Measurements from ENCODE around the gene RMND1.

RMND1 gene

DNA sequence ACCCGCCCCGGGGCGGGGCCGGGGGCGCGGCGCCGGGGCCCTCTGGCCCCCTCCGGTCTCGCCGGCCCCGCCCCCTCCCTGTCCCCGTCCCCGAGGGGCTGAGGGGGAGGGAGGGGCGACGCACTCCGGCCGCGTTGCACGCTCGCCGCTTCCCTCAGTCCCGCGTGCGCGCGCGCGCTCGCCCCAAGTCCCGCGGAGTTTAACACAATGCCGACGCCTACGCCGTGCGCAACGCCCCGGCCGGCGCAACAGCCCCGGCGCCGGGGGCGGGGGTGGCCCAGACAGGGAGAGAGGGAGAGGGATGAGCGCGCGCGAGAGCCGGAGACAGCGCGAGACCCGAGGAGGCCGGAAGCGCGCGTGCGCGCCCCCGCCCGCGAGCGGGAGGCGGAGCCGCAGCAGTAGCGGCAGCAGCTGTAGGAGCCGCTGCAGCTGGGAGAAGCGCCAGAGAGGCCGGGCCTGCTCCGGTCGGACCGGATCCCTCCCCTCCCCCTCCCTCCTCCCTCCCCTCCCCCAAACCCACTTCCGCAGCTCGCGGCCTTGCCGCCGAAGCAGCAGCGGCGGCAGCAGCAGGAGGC, 61.6 kb downstream of the RMND1 start:
- Histone ChIP-seq H2AFZ (ENCODE audit: low read depth) (no peak overlapping the region), H3K36me3 (ENCODE audit: insufficient read depth) (no peaks in the 10 kb centered on the region), H3K4me2 (no peak overlapping the region), H3K27me3 (ENCODE audit: insufficient read depth, low read depth) (no peaks in the 10 kb centered on the region), H4K20me1 (ENCODE audit: insufficient read depth) (0 out of 2 replicates have a peak, but pooled peaks cover 6% of the 10 kb centered on the region), H3K4me1 (ENCODE audit: low read depth, poor library complexity, severe bottlenecking) (peaks cover 58% of the 10 kb centered on the region), H3K27ac (peak overlapping the region; percentile 97), H3K79me2 (ENCODE audit: insufficient read depth, low read depth) (peaks cover 77% of the 10 kb centered on the region), H3K9ac (peak overlapping the region; percentile 95), H3K4me3 (IDR thresholded peaks at IDR 0.05; ENCODE audit: insufficient read depth, low read depth, low read length) (no peak overlapping the region)
- TF ChIP-seq, protein P1, sequence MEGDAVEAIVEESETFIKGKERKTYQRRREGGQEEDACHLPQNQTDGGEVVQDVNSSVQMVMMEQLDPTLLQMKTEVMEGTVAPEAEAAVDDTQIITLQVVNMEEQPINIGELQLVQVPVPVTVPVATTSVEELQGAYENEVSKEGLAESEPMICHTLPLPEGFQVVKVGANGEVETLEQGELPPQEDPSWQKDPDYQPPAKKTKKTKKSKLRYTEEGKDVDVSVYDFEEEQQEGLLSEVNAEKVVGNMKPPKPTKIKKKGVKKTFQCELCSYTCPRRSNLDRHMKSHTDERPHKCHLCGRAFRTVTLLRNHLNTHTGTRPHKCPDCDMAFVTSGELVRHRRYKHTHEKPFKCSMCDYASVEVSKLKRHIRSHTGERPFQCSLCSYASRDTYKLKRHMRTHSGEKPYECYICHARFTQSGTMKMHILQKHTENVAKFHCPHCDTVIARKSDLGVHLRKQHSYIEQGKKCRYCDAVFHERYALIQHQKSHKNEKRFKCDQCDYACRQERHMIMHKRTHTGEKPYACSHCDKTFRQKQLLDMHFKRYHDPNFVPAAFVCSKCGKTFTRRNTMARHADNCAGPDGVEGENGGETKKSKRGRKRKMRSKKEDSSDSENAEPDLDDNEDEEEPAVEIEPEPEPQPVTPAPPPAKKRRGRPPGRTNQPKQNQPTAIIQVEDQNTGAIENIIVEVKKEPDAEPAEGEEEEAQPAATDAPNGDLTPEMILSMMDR (conservative IDR thresholded peaks at IDR 0.05; ENCODE audit: low read depth, low read length), result no peak

DNA sequence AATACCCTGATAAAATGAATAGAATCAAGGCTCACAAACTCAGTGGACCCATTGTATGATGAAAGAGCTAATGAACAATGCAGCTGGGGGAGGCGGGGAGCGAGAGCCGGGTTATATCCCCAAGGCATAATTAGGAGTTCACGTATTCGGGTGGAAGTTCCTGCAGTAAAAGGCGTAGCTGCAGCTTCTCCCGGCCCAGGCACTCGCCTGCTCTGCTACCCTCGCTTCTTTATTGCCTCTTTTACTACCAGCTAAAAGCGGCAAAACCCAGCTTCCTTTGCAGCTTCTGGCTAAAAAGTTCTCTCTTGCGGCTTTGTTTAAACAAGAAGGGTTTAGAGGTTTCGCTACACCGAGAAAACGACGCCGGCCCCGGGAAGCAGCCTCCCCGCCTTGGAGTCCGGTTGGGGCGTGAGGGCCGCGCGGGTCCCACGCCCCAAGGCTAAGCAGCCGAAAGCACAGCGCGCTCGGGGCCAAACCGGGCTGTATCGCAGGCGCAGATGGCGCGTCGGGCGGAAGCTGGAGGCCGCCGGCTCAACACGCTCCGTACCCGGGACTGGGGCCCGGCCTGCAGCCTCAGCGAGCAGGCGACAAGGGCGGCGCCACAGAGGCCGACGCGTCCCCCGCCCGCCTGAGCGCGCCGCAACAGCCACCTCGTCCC, 62.2 kb downstream of the RMND1 start:
- Histone ChIP-seq H4K20me1 (ENCODE audit: insufficient read depth) (0 out of 2 replicates have a peak, but pooled peaks cover under 1% of the 10 kb centered on the region), H3K36me3 (ENCODE audit: insufficient read depth) (no peaks in the 10 kb centered on the region), H3K4me3 (IDR thresholded peaks at IDR 0.05; ENCODE audit: insufficient read depth, low read depth, low read length) (no peak overlapping the region), H3K27me3 (ENCODE audit: insufficient read depth, low read depth) (no peaks in the 10 kb centered on the region), H2AFZ (ENCODE audit: low read depth) (peak overlapping the region; percentile 62), H3K9ac (peak overlapping the region; percentile 84), H3K4me2 (peak overlapping the region; percentile 75), H3K79me2 (ENCODE audit: insufficient read depth, low read depth) (peaks cover 77% of the 10 kb centered on the region), H3K4me1 (ENCODE audit: low read depth, poor library complexity, severe bottlenecking) (peaks cover 57% of the 10 kb centered on the region), H3K27ac (peak overlapping the region; percentile 97)
- TF ChIP-seq, protein P1 (conservative IDR thresholded peaks at IDR 0.05; ENCODE audit: low read depth, low read length), result no peak

DNA sequence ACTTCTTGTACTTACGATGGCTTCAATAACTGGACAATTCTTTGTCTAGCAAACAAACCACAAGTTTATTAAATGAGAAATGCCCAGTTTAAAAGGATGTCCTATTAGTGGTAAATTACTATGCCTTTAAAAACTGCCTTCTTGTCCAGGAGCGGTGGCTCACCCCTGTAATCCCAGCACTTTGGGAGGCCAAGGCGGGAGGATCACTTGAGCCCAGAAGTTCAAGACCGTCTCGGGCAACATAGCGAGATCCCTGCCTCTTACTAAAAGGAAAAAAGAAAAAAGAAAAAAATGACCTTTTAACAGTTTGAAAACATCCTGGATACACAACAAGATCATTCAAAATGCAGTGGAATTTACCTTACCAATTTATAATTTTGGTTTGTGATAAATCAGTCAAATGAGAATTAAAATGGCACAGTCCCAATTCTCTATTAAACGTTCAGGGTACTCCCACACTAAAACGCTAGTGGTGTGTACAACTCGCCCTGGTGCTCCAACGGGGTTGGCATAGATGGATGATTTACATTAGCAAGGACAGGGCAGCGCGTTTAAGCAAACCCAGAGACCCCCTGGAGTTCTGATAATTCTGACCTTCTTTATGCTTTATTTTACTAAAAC, 62.8 kb downstream of the RMND1 start:
- no peaks in the 10 kb centered on the region for H3K27me3 ChIP-seq (ENCODE audit: insufficient read depth, low read depth)
- peak overlapping the region; percentile 75 for H3K4me2 ChIP-seq
- peaks cover 77% of the 10 kb centered on the region for H3K79me2 ChIP-seq (ENCODE audit: insufficient read depth, low read depth)
- H2AFZ ChIP-seq (ENCODE audit: low read depth), result peak overlapping the region; percentile 62; the same call in 1 of the 2 replicates
- H3K4me1 ChIP-seq (ENCODE audit: low read depth, poor library complexity, severe bottlenecking), result peaks cover 50% of the 10 kb centered on the region
- peak overlapping the region; percentile 84 for H3K9ac ChIP-seq
- H3K4me3 ChIP-seq (IDR thresholded peaks at IDR 0.05; ENCODE audit: insufficient read depth, low read depth, low read length), result no peak overlapping the region
- no peaks in the 10 kb centered on the region for H3K36me3 ChIP-seq (ENCODE audit: insufficient read depth)
- H4K20me1 ChIP-seq (ENCODE audit: insufficient read depth), result no peaks in the 10 kb centered on the region
- TF ChIP-seq, protein P1 (conservative IDR thresholded peaks at IDR 0.05; ENCODE audit: low read depth, low read length), result no peak
- peak overlapping the region; percentile 97 for H3K27ac ChIP-seq

DNA sequence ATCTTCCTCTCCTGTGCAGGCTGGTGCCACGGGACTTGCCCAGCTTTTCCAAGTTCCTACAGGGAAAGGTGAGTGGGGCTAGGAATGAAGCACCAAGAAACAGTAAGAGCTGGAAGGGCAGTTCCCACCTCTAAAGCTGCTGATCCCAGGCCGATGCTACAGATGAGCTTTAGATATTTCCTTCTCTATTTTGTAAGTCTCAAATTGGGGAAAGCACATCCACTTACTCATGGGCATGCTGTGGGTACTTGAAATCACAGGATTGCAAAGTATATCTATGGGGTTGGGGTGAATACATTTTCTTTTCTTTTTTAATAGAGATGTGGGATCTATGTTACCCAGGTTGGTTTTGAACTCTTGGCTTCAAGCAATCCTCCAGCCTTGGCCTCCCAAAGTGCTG, 63.7 kb downstream of the RMND1 start:
- Histone ChIP-seq H3K36me3 (ENCODE audit: insufficient read depth) (no peaks in the 10 kb centered on the region), H3K4me3 (IDR thresholded peaks at IDR 0.05; ENCODE audit: insufficient read depth, low read depth, low read length) (no peak overlapping the region), H3K79me2 (ENCODE audit: insufficient read depth, low read depth) (peaks cover 77% of the 10 kb centered on the region), H3K27me3 (ENCODE audit: insufficient read depth, low read depth) (no peaks in the 10 kb centered on the region), H2AFZ (ENCODE audit: low read depth) (no peak overlapping the region), H3K4me2 (peak overlapping the region; percentile 75), H3K4me1 (ENCODE audit: low read depth, poor library complexity, severe bottlenecking) (peaks cover 42% of the 10 kb centered on the region), H3K9ac (no peak overlapping the region), H4K20me1 (ENCODE audit: insufficient read depth) (no peaks in the 10 kb centered on the region), H3K27ac (peak overlapping the region; percentile 97)
- TF ChIP-seq, protein P1 (conservative IDR thresholded peaks at IDR 0.05; ENCODE audit: low read depth, low read length), result no peak
